Suprapubic skin (tissue), 4 donors: ENCODE results near the gene TMEM164. TPM values are rescaled to one million over a fixed set of nuclear protein-coding genes. Genes with fewer than 3 reads are reported as not detected.

Experiments used
- DNase-seq, 2 donors: peaks; one replicate each; pipeline ENCODE4 v3.0.0-alpha.2; 2019; ENCODE audit warnings: low spot score in 2 of 2
- H3K27ac ChIP-seq: fragments of 200-600 bp; sonication (generic); one replicate; pipeline ENCODE4 v1.5.1; 2019
- H3K27me3 ChIP-seq: fragments of 200-600 bp; sonication (generic); one replicate; pipeline ENCODE4 v1.5.1; 2019
- H3K36me3 ChIP-seq: fragments of 200-600 bp; sonication (generic); one replicate; pipeline ENCODE4 v1.5.1; 2019
- H3K4me1 ChIP-seq: fragments of 200-600 bp; sonication (generic); one replicate; pipeline ENCODE4 v1.5.1; 2019
- H3K4me3 ChIP-seq: fragments of 200-600 bp; sonication (generic); one replicate; pipeline ENCODE4 v1.5.1; 2019; ENCODE audit warnings: mild to moderate bottlenecking
- H3K9me3 ChIP-seq: fragments of 200-600 bp; sonication (generic); one replicate; pipeline ENCODE4 v1.5.1; 2019
- CTCF ChIP-seq, 2 donors: fragments of 200-600 bp in 1 of 2; fragments of 450-650 bp in 1 of 2; sonication (generic) in 1 of 2; IDR thresholded peaks; one replicate each; pipeline ENCODE4 v1.5.1; 2016 to 2019; ENCODE audit warnings: antibody characterized with exemption in 2 of 2, mild to moderate bottlenecking in 1 of 2, moderate library complexity in 1 of 2
- EP300 ChIP-seq: sonication (generic); formaldehyde crosslinking; IDR thresholded peaks from one replicate; pipeline ENCODE4 v1.6.1; 2017; ENCODE audit warnings: antibody characterized with exemption
- POLR2A ChIP-seq, 2 donors: fragments of 450-650 bp; IDR thresholded peaks; one replicate each; pipeline ENCODE4 v1.6.1; 2017; ENCODE audit warnings: antibody characterized with exemption in 2 of 2, mild to moderate bottlenecking in 2 of 2, moderate library complexity in 2 of 2
- POLR2AphosphoS5 ChIP-seq, 3 donors: sonication (generic); formaldehyde crosslinking; IDR thresholded peaks; one replicate each; pipeline ENCODE4 v1.6.1; 2017; ENCODE audit warnings: antibody characterized with exemption in 3 of 3
- WGBS: methylation state at CpG from one replicate; pipeline ENCODE4 v1.1.5; 2018; 5-methylcytosine and 5-hydroxymethylcytosine counted together
- total RNA-seq, 4 donors: library from RNA; depleted of rRNA; stranded (reverse); fragments of >200 nt; gene quantifications; one replicate each; pipeline ENCODE4 v1.1.0, GENCODE V29; 2016

The TMEM164 gene
- total RNA-seq, 4 donors from 2014 or later: 35.5 to 71.2 (median 58.7) TPM

GRCh38 chrX:110043506-110043905 lies 40.6 kb downstream of the TMEM164 start:
- Histone ChIP-seq H3K27me3 (no peaks in the 10 kb centered on the region), H3K36me3 (no peaks in the 10 kb centered on the region), H3K9me3 (no peaks in the 10 kb centered on the region), H3K4me1 (peaks cover 2% of the 10 kb centered on the region), H3K27ac (no peak overlapping the region), H3K4me3 (no peak overlapping the region)
- WGBS: 27% methylated on average over 2 of the region's 2 CpGs
- TF ChIP-seq CTCF (IDR thresholded peaks at IDR 0.05) (no peak), POLR2AphosphoS5 (IDR thresholded peaks at IDR 0.05) (no peak), POLR2A (IDR thresholded peaks at IDR 0.05) (no peak), EP300 (no peak)
- no peak for DNase-seq

- no peak overlapping the region for H3K27ac ChIP-seq
- WGBS: 60% methylated on average over 4 of the region's 4 CpGs
- no peak overlapping the region for H3K4me3 ChIP-seq
- DNase-seq: no peak
- peaks cover 2% of the 10 kb centered on the region for H3K4me1 ChIP-seq
- no peaks in the 10 kb centered on the region for H3K9me3 ChIP-seq
- TF ChIP-seq CTCF (IDR thresholded peaks at IDR 0.05): no peak
- no peak for TF ChIP-seq POLR2AphosphoS5 (IDR thresholded peaks at IDR 0.05)
- no peak for TF ChIP-seq POLR2A (IDR thresholded peaks at IDR 0.05)
- no peak for TF ChIP-seq EP300
- H3K27me3 ChIP-seq: no peaks in the 10 kb centered on the region
- no peaks in the 10 kb centered on the region for H3K36me3 ChIP-seq
These were observed 41.7 kb downstream of the TMEM164 start for GRCh38 chrX:110044346-110045249.

GRCh38 chrX:110045421-110045820 lies 42.5 kb downstream of the TMEM164 start:
- no peaks in the 10 kb centered on the region for H3K36me3 ChIP-seq
- TF ChIP-seq CTCF (IDR thresholded peaks at IDR 0.05) (no peak), POLR2A (IDR thresholded peaks at IDR 0.05) (no peak), POLR2AphosphoS5 (IDR thresholded peaks at IDR 0.05) (no peak), EP300 (no peak)
- WGBS: 42% methylated on average over 3 of the region's 3 CpGs
- no peaks in the 10 kb centered on the region for H3K27me3 ChIP-seq
- H3K4me1 ChIP-seq: peaks cover 2% of the 10 kb centered on the region
- H3K9me3 ChIP-seq: no peaks in the 10 kb centered on the region
- H3K4me3 ChIP-seq: no peak overlapping the region
- DNase-seq: no peak
- H3K27ac ChIP-seq: no peak overlapping the region

GRCh38 chrX:110046001-110046400 lies 43.1 kb downstream of the TMEM164 start:
- DNase-seq: no peak
- TF ChIP-seq CTCF (IDR thresholded peaks at IDR 0.05) (no peak), POLR2A (IDR thresholded peaks at IDR 0.05) (no peak), POLR2AphosphoS5 (IDR thresholded peaks at IDR 0.05) (no peak), EP300 (no peak)
- Histone ChIP-seq H3K4me1 (peaks cover 2% of the 10 kb centered on the region), H3K9me3 (no peaks in the 10 kb centered on the region), H3K27ac (no peak overlapping the region), H3K36me3 (no peaks in the 10 kb centered on the region), H3K27me3 (no peaks in the 10 kb centered on the region), H3K4me3 (no peak overlapping the region)
- 57% methylated on average over 4 of the region's 4 CpGs for WGBS

GRCh38 chrX:110046971-110047370 lies 44.1 kb downstream of the TMEM164 start:
- WGBS: 96% methylated on average over 1 of the region's 1 CpG
- H3K27me3 ChIP-seq: no peaks in the 10 kb centered on the region

More at GRCh38 chrX:110046971-110047370, 44.1 kb downstream of the TMEM164 start:
- H3K36me3 ChIP-seq: no peaks in the 10 kb centered on the region
- no peak overlapping the region for H3K27ac ChIP-seq
- DNase-seq: no peak
- H3K4me3 ChIP-seq: no peak overlapping the region
- no peak for TF ChIP-seq POLR2A (IDR thresholded peaks at IDR 0.05)
- TF ChIP-seq POLR2AphosphoS5 (IDR thresholded peaks at IDR 0.05): no peak
- no peak for TF ChIP-seq EP300
- TF ChIP-seq CTCF (IDR thresholded peaks at IDR 0.05): no peak
- H3K4me1 ChIP-seq: peaks cover 2% of the 10 kb centered on the region
- H3K9me3 ChIP-seq: no peaks in the 10 kb centered on the region
